HG03139 (cell line): ENCODE measurements around the gene FOLR3.
"Not testable (repeated sequence)": the region's sequence is repeated elsewhere in the genome, so short reads cannot be mapped to it uniquely, and the experiment has no call there.

Source experiments
- ATAC-seq: cut with Tn5 transposase; IDR thresholded peaks from one replicate; pipeline ENCODE4 v1.9.1; 2021; ENCODE audit not compliant: unreplicated experiment

The FOLR3 gene

DNA sequence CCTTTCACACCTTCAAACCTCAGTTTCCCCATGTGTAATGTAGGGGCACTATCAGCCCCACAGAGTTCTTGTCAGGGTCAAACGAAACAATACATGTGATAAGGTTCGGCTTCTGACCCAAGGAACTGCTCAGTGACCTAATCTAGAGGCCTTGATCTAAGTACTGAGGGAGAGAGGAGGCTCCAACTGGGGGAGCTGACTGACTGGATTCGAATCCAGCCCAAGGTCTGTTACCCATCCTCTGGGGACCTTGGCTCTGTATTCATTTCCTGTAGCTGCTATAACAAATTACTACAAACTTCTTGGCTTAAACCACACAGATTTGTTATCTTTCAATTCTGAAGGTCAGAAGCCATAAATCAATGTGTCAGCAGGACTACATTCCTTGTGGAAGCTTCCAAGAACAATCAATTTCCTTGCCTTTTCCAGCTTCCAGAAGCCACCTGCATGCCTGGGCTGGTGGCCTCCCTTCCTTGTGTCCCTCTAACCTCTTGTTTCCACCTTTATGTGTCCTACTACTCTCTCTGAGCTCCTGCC lies 12.3 kb upstream of the FOLR3 start:
- no peak for ATAC-seq

- ATAC-seq: no peak
These were observed 11.5 kb upstream of the FOLR3 start for GRCh38 chr11:72124046-72124445.

- no peak for ATAC-seq
These were observed 9.6 kb upstream of the FOLR3 start for GRCh38 chr11:72125956-72126355.

GRCh38 chr11:72127923-72128322 lies 7.6 kb upstream of the FOLR3 start:
- no peak for ATAC-seq

DNA sequence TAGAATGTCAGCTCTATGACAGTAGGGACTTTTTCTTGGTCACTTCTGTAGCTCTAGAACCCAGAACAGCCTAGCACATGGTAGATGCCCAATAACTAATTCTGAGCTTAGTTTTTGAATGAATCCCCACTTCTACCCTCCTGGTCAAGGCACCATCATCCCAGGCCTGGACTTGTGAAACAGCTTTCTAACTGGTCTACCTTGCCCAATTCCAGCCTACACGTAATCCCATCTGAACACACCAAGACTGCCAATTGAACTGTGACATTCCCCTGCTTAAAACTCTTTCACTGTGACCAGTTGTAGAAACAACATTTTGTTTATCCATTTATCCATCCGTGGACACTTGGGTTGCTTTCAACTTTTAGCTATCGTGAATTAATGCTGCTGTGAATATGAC lies 6.1 kb upstream of the FOLR3 start:
- ATAC-seq: no peak

DNA sequence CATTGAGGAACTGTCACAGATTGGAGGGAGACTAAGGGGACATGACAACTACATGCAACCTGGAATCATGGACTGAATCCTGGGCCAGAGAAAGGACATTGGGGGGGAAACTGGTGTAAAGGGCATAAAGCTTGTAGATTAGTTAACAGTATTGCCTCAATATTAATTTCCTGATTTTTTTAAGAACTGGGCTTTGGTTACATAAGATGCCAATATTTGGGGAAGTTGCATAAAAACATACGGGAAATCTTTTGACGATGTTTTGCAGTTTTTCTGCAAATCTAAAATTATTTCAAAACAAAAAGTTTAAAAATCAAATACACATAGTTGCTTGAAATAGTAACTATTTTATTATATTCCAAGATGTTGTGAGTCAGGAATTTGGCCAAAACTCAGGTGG lies 2.9 kb upstream of the FOLR3 start:
- ATAC-seq: no peak

- ATAC-seq: no peak
These were observed 562 bp downstream of the FOLR3 start for GRCh38 chr11:72135891-72136683.

- no peak for ATAC-seq
These were observed 1.2 kb downstream of the FOLR3 start for GRCh38 chr11:72136684-72137262.

- ATAC-seq: no peak
These were observed 3.4 kb downstream of the FOLR3 start for GRCh38 chr11:72138821-72139390.

GRCh38 chr11:72139500-72139899 lies 4.0 kb downstream of the FOLR3 start:
- no peak for ATAC-seq

DNA sequence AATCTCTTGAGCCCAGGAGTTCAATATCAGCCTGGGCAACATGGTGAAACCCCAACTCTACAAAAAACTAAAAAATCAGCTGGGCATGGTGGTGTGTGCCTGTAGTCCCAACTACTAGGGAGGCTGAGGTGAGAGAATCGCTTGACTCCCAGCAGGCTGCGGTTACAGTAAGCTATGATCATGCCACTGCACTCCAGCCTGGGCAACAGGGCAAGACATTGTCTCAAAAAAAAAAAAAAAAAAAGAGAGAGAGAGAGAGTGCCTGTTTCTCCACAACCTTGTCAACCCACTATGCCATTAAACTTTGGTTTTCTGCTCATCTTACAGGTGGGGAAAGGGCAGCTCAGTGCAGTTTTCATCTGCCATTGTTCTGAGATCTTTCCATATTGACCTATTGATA lies 5.1 kb downstream of the FOLR3 start:
- ATAC-seq: no peak

DNA sequence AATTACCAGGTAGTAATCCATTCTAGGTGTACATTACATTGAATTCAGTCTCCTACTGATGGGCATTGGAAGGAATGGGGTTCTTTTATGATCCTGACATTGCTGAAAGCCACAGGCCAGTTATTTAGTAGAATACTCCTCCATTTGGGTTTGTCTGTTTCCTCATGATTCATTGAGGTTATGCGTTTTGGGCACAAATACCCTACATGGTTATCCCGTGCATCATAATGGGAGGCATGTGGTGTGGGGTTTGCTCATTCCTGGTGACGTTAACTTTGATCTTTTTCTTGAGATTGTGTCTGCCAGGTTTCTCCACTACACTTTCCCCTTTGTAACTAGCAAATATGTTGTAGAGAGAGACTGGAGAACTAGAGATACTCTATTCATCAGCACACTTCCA lies 5.5 kb downstream of the FOLR3 start:
- ATAC-seq: no peak

- not testable (repeated sequence) for ATAC-seq
These were observed 6.6 kb downstream of the FOLR3 start for GRCh38 chr11:72142086-72142485.

DNA sequence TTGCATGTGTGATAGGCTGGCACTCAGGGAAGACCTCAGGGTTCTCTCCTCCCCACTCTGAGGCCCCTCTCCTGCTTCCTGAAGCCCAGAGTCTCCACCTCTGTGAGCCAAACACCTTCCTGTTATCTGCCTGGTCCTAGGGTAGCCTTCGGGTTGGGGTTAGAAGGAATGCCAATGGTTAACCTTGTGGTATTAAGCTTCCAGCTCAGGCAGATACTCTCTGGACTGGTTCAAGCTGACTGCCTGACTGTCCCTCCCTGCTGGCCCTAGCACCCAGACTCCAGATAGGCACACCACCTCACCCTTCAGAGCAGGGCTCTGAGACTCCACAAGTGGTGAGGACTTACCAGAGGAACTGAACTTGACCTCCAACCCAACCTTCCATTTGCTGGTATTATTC lies 7.0 kb downstream of the FOLR3 start:
- ATAC-seq: not testable (repeated sequence)

DNA sequence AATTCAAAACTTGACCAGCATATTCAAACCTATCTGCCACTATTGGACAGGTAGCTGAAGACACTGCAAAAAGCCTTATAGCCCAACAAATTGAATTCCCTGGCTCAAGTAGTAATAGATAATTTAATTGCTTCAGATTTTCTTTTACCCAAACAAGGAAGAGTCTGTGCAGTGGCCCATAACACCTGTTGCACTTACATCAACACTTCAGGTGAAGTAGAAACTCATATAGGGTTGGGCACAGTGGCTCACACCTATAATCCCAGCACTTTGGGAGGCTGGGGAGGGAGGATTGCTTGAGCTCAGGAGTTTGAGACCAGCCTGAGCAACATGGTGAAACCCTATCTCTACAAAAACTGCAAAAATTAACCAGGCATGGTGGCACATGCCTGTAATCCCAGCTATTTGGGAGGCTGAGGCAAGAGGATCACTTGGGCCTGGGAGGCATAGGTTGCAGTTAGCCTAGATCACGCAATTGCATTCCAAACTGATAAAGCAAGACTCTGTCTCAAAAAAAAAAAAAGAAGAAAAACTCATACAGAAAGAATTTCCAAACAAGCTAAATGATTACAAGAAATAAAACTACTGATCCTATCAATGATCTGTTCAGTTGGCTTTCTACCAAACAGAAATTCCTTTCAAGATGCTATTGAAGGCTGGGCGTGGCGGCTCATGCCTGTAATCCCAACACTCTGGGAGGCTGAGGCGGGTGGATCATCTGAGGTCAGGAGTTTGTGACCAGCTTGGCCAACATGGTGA lies 9.5 kb downstream of the FOLR3 start:
- no peak for ATAC-seq

GRCh38 chr11:72146625-72147024 lies 11.1 kb downstream of the FOLR3 start:
- no peak for ATAC-seq

GRCh38 chr11:72150882-72151281 lies 15.4 kb downstream of the FOLR3 start:
- ATAC-seq: no peak

DNA sequence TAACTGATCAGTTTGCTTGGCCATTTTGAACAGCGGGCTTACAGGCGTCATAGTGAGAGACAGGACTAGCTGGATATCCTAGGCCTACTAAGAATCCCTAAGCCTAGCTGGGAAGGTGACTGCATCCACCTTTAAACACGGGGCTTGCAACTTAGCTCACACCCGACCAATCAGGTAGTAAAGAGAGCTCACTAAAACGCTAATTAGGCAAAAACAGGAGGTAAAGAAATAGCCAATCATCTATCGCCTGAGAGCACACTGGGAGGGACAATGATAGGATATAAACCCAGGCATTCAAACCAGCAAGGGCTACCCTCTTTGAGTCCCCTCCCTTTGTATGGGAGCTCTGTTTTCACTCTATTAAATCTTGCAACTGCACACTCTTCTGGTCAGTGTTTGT lies 18.3 kb downstream of the FOLR3 start:
- ATAC-seq: not testable (repeated sequence)

GRCh38 chr11:72154816-72155215 lies 19.3 kb downstream of the FOLR3 start:
- no peak for ATAC-seq

DNA sequence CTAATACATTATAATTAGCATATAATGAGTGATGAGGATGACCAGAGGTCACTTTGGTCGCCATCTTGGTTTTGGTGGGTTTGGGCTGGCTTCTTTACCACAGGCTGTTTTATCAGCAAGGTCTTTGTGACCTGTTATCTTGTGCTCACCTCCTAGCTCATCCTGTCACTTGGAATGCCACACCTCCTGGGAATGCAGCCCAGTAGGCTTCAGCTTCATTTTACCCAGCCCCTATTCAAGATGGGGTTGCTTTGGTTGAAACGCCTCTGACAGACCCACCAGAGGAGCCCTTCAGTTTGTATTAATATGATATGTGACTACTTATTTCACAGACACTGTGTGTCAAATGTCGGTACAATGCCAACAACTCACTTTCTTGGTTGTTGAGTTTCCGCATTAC lies 20.2 kb downstream of the FOLR3 start:
- no peak for ATAC-seq

DNA sequence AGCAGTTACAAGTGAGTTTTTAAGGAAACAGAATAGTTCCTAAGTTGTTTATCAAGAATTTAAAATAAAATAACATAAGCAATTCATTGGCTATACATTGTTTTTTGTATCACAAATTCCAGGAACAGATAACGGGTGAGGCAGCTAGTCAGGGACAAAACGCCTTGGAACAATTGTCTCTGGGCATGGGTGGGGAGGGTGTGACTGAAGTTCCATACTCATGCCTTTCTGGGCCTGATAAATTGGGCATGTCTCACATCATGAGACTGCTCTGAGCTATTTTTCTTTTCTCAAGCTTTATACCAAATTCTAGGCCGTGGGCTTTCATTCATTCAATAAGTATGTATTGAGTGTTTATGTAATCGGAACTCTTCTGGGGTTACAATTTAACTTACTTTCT lies 21.6 kb downstream of the FOLR3 start:
- no peak for ATAC-seq
